GM12874 (cell line): ENCODE results near the gene WDFY1.

Experiments used
- CTCF ChIP-seq: IDR thresholded peaks from 2 replicates; pipeline ENCODE4 v1.5.1; 2011; ENCODE audit warnings: low read depth, mild to moderate bottlenecking, control low read depth, low read length, moderate library complexity; ENCODE audit not compliant: insufficient read depth

The WDFY1 gene

GRCh38 chr2:223981241-223981640, 36.1 kb upstream of the WDFY1 start:
- TF ChIP-seq CTCF: no peak

- TF ChIP-seq CTCF: no peak
Observed at GRCh38 chr2:223980803-223981202, 35.7 kb upstream of the WDFY1 start.

GRCh38 chr2:223980397-223980735, 35.2 kb upstream of the WDFY1 start:
- no peak for TF ChIP-seq CTCF

GRCh38 chr2:223979730-223980396, 34.7 kb upstream of the WDFY1 start:
- TF ChIP-seq CTCF: no peak

DNA sequence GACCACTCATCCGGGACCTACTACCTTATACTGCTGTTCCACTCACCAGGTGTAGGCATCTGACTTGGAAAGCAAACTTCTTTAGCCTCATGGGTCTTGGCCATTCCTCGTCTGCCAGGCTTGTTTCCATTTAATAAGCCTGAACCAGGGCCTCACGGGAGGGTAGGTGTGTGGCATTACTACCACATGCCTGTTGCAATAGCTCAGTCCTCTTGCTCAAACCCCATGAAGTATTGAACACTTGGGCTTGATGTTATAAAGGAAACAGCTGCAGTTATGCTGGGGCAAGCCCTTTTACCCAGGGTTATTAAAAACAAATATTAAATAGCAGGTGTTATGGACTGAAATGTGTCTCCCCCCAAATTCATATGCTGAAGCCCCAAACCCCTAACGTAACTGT, 33.3 kb upstream of the WDFY1 start:
- no peak for TF ChIP-seq CTCF

DNA sequence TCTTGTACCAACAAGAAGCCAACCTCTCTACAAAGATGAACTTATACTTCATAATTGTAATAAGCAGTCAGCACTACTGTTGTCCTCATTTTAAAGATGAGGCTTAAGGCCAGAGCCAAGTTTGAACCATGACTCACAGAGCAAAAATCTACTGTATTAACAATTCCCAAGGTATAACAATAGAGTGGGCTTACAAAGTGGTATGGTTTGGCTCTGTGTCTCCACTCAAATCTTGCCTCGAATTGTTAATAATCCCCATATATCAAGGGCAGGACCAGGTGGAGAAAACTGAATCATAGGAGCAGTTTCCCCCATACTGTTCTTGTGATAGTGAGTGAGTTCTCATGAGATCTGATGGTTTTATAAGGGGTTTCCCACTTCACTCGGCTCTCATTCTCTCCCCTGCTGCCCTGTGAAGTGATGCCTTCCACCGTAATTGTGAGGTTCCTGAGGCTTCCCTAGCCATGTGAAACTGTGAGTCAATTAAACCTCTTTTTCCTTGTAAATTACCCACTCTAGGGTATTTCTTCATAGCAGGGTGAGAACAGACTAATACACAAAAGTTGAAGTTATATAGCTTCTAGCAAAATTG, 31.6 kb upstream of the WDFY1 start:
- TF ChIP-seq CTCF: no peak

DNA sequence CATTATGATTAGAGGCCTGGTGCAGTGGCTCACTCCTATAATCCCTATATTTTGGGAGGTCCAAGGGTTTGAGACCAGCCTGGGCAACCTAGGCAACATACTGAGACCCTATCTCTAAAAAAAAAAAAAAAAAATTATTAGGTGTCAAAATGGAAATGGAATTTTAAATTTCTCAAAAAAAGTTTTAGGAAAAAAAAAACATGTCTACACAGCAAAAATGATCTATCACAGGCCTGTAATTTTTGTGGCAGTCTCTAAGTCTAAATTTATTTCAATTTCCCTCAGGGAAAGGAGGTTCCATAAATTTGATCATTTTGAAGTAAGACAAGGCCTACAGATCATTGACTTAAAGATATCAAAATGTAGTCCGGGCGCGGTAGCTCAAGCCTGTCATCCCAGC, 28.5 kb upstream of the WDFY1 start:
- TF ChIP-seq CTCF: no peak
